ENCODE results near the gene TPH1.

Gene TPH1

DNA sequence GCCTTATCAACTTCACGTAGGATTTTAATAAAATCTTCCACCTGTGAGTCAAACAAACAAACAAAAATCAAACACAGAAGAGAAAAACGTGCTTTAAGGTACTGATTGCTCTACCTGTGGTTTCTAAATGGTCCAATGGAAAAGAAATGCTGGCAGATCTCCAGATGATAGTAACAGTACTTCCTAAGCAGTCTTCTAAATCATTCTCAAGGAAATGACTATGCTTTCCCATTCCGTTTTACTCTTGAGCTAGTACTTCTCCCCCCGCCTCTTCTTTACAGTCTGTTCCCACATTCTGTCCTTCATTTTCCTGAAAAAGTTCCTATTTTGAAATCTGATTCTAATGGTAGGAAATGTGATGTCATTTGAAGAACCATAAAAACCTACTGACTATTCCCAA is 34.4 kb upstream of the TPH1 start:
- DNase-seq (ENCODE audit: low read depth) = no peak
- TF ChIP-seq, protein P1, sequence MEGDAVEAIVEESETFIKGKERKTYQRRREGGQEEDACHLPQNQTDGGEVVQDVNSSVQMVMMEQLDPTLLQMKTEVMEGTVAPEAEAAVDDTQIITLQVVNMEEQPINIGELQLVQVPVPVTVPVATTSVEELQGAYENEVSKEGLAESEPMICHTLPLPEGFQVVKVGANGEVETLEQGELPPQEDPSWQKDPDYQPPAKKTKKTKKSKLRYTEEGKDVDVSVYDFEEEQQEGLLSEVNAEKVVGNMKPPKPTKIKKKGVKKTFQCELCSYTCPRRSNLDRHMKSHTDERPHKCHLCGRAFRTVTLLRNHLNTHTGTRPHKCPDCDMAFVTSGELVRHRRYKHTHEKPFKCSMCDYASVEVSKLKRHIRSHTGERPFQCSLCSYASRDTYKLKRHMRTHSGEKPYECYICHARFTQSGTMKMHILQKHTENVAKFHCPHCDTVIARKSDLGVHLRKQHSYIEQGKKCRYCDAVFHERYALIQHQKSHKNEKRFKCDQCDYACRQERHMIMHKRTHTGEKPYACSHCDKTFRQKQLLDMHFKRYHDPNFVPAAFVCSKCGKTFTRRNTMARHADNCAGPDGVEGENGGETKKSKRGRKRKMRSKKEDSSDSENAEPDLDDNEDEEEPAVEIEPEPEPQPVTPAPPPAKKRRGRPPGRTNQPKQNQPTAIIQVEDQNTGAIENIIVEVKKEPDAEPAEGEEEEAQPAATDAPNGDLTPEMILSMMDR (IDR thresholded peaks at IDR 0.05; ENCODE audit: low read length, missing control alignments) = no peak

DNA sequence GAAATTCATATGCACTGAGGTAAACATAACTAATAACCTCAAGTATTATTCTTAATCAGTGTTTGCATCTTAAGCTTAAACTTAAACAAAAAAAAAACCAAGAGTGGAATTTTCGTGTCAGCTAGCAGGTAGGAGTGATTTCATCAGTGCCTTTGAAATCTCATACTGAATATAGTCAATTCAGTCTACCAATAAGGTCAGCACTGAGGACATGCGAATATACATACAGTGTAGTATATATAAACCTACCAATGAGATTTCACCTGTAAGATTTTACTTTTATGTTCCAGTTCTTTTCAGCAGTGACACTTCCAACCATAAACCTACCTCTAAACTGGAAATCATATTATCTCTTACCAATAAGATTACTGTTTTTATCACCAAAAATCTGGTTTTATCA is 32.8 kb upstream of the TPH1 start:
- DNase-seq (ENCODE audit: low read depth) = no peak
- no peak overlapping the region for H3K4me3 ChIP-seq (replicated peaks; ENCODE audit: low read depth, low read length)
- TF ChIP-seq, protein P1 (IDR thresholded peaks at IDR 0.05; ENCODE audit: low read length, missing control alignments) = no peak

More for the DNA sequence above, 34.4 kb upstream of the TPH1 start:
- H3K4me3 ChIP-seq (replicated peaks; ENCODE audit: low read depth, low read length) = no peak overlapping the region

DNA sequence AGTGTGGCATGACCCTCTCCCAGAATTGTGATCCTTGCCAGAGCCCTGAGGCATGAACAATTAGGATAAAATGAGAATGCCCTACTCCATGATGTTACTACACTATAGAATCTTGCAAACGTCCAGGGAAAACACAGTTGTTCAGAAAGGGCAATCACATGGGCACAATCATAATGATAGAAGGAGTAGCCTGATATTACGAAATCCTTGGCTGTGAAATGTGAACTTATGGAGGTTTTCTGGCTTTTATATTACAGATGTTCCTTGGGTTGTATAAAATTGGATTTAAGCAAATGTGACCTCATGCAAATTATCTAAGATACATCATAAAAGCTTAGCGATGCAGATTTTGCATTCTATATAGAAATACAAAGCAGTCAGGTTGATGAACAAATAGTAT is 29.4 kb upstream of the TPH1 start:
- H3K4me3 ChIP-seq (replicated peaks; ENCODE audit: low read depth, low read length) = no peak overlapping the region
- TF ChIP-seq, protein P1 (IDR thresholded peaks at IDR 0.05; ENCODE audit: low read length, missing control alignments) = no peak
- no peak for DNase-seq (ENCODE audit: low read depth)

DNA sequence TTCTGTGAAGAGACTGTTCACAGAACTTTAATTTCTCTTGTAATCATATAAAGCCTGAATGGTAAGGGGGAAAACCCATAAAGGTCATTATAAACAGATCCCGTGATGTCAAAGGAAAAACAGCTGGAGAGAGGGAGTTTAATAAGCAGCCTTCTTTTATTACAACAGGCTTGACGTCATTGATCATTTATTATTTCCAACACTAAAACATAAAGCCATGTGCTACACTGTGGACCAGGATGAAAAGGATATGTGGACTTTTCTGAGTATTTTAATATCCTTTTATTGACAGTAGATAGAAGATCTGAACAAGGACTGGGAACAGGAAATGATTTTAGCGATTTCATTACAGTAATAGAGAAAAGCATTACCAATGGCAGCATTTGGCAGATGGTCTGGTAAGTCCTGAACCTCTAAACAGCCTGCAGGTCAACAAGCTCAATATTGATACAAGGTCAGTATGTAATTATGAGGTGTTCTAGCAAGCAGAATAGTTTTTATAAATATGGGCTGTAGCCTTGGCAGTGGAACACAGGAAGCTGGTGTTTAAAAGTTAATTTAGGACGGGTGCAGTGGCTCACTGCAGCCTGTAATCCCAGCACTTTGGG is 25.1 kb upstream of the TPH1 start:
- TF ChIP-seq, protein P1 (IDR thresholded peaks at IDR 0.05; ENCODE audit: low read length, missing control alignments) = no peak
- DNase-seq (ENCODE audit: low read depth) = no peak
- H3K4me3 ChIP-seq (replicated peaks; ENCODE audit: low read depth, low read length) = no peak overlapping the region

DNA sequence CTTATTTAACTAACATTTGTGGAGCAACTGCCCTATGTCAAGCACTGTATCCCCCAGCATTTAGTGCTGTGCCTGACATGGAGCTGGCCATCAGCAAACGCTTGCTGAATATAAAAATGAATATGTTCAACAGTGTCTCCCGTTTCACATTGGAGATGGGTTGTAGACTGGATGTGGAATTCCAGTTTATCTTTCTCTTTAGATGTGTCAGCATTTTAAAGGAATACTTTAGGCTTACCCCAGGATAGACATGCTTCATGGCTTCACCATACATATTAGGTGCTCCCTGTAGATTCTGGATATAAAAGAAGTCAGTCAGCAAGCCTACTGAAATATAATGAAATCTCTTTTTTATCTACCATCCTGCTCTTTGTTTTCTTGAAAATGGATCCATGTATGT is 21.3 kb upstream of the TPH1 start:
- no peak overlapping the region for H3K4me3 ChIP-seq (replicated peaks; ENCODE audit: low read depth, low read length)
- DNase-seq (ENCODE audit: low read depth) = no peak
- TF ChIP-seq, protein P1 (IDR thresholded peaks at IDR 0.05; ENCODE audit: low read length, missing control alignments) = no peak

DNA sequence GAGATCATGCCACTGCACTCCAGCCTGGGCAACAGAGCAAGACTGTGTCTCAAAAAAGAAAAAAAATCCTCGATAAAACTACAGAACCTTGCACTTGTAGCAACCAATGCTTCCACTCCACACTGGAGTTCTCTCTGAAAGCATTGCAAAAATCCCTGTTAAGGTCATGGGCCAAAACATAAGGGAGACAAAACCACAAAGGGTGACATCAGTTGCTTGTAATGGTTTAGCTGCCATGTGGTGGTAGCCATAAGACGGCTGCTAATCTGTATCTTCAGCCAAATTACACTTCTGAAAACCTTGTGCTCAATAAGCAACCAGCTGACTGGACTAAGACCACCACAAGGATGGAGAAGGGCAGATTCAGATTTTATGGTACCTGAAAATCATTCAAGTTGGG is 20.6 kb upstream of the TPH1 start:
- TF ChIP-seq, protein P1 (IDR thresholded peaks at IDR 0.05; ENCODE audit: low read length, missing control alignments) = no peak
- DNase-seq (ENCODE audit: low read depth) = no peak
- H3K4me3 ChIP-seq (replicated peaks; ENCODE audit: low read depth, low read length) = no peak overlapping the region

DNA sequence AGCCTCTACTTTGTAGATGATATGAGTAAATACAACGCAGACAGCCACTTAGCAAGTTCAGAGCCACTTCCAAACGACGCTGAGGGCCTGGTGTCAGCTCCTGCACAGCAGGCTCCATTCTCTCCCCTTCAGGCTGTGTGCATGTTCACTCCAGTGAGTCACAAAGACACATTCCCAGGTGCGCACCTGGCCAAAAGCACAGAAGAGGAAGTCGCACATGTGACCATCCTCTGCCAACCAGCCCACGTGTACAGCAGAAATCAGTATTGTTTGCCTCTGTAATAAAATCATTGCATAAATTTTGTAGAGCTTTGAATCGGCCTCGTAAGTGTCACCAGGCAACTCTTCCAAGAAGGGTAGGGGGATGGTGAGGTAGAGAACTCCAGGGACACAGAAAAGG is 19.5 kb upstream of the TPH1 start:
- DNase-seq (ENCODE audit: low read depth) = no peak
- TF ChIP-seq, protein P1 (IDR thresholded peaks at IDR 0.05; ENCODE audit: low read length, missing control alignments) = no peak
- no peak overlapping the region for H3K4me3 ChIP-seq (replicated peaks; ENCODE audit: low read depth, low read length)
